NCI-H187 treated with DMSO at 0.1 percent for 48 hours (cell line): ENCODE data around the gene GDA.
"Not testable (repeated sequence)": the region's sequence is repeated elsewhere in the genome, so short reads cannot be mapped to it uniquely, and the experiment has no call there.

Experiments used
- DNase-seq: peaks from one replicate; lab custom pipeline; 2025; lab: John Stamatoyannopoulos, UW

The GDA gene

GRCh38 chr9:72207278-72207677 lies 58.0 kb downstream of the GDA start:
- DNase-seq, result no peak

DNA sequence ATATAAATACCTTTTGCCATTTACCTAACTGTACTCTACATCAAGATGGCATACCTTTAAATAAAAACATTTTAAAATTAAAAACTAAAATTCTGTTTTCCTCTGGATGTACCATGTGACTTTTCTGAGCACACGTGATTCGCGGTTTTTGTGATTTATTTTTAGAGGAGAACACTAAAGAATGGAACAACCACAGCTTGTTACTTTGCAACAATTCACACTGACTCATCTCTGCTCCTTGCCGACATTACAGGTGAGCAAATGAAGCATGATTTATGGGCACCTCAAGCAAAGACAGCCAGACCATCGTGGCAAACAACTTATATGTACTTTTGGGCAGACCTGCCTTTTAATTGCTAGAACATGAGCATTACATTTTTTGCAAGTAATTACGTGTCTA lies 61.3 kb downstream of the GDA start:
- no peak for DNase-seq

DNA sequence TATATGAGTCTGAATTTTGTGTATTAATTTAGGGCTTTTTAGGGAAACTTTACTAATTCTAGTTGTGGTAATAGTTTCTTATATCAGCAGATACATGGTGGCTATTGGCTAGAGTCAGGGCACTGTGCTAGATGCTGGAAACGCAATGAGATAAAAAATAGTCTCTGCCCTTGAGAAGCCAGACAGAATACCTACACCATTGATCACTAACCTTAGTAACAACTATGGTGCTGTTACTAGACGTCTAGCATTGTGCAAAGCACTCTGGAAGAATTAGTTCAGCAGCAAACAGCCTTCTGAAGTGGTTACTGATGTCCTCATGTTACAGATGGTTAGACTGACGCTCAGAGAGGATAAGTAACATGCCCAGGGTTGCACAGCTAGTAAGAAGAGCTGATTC lies 61.8 kb downstream of the GDA start:
- DNase-seq, result no peak

DNA sequence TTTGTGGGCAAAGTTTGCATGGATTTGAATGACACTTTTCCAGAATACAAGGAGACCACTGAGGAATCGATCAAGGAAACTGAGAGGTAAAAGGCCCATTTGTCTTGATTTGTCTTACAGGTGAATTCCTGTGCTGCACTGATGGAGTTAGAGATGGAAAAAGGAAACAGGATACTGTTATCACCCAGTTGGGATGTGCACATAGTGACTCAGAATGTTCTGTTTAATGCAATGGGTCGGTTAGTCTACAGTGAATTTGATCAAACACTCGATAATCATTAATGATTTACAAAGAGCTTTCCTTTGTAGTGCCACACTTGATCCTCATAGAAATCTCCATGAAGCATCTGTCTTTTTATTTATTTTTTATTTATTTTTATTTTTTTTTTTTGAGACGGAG lies 64.7 kb downstream of the GDA start:
- no peak for DNase-seq

DNA sequence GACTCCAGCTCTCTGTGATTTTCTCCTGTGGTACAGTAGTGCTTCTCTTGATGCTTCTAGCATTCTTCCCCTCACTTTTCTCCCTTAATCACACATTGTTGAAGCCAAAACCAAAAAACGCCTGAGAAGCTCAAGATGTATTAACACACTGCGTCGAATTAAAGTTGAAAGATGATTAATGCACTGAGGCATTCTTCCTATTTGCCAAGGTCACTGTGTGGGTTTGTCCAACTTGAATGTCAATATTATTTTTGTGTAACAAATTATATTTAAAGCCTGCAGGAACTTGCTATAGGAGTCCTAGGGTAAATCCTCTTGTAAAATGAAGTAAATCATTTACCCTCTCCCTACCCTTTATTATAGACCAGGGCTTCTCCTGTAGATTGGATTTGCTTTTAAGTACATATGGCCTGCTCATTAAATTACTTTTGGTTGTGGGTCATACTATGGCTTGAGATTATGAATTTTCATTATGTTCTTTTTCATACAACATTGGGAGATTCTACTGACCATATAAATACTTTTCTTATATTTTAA lies 68.1 kb downstream of the GDA start:
- DNase-seq, result no peak

DNA sequence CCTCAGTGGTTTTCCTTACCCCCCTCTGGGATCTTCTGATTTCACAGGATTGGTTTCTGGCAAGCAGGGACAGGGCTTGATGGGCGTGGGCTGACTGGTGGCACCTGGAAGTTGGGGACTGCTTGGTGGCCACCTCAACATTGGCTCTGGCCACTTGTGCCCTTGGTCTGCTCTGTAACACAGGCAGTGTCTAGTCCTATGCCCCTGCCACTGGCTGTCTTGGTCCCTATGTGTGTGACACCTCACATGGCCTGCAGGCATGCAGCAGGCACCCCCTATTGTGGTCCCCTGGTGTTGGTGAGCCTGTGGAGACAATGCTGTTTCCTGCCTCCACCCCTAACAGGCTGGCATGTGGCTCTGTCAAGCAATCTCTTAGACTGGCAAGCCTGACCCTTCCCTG lies 71.3 kb downstream of the GDA start:
- no peak for DNase-seq

GRCh38 chr9:72226146-72226812 lies 77.0 kb downstream of the GDA start:
- DNase-seq, result no peak

GRCh38 chr9:72228282-72228681 lies 79.0 kb downstream of the GDA start:
- no peak for DNase-seq

DNA sequence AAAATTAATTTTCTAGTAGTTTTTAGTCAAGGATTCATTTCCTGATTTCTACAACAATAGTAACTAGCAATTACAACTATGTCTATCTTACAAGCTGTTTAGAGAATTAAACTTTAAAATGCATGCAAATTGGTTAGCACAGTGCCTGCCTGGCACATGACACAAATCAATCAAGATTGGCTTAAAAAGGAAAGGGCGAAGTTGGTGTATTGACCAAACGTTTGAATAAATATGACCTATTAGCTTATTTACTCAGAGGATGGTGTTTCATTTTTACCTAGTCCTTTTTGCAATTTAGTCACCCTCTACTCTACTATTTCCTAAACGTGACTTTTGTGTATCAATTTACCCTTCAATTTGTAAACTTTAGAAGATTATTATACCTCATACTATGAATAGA lies 83.5 kb downstream of the GDA start:
- DNase-seq, result no peak

DNA sequence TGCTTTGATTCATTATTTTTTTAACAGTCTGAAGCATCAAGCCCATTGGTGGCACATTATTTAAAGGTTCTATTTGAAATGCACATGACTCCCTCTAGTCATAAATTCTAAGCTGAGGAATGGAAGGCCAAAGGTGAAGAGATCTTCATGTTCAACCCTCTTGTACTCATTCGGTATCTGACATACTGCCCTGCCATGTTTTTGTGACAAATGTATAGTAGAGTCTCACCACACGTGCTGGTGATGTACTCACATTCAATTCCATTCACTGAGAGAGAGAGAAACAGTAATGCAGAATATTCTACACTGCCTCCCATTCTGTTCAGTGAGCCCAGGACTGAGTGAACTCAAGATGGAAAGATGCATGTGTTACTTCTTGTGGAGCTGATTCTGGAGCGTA lies 98.3 kb downstream of the GDA start:
- DNase-seq, result no peak

DNA sequence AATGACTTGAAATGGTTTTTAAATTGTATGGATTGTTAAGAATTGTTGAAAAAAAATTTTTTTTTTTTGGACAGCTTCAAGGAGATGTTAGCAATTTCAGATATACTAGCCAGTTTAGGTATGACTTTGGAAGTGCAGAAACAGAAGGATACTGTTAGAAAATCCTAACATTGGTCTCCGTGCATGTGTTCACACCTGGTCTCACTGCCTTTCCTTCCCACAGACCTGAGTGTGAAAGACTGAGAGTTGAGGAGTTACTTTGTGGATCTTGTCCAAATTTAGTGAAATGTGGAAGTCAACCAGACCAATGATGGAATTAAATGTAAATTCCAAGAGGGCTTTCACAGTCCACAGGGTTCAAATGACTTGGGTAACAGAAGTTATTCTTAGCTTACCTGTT lies 102.3 kb downstream of the GDA start:
- DNase-seq, result no peak

DNA sequence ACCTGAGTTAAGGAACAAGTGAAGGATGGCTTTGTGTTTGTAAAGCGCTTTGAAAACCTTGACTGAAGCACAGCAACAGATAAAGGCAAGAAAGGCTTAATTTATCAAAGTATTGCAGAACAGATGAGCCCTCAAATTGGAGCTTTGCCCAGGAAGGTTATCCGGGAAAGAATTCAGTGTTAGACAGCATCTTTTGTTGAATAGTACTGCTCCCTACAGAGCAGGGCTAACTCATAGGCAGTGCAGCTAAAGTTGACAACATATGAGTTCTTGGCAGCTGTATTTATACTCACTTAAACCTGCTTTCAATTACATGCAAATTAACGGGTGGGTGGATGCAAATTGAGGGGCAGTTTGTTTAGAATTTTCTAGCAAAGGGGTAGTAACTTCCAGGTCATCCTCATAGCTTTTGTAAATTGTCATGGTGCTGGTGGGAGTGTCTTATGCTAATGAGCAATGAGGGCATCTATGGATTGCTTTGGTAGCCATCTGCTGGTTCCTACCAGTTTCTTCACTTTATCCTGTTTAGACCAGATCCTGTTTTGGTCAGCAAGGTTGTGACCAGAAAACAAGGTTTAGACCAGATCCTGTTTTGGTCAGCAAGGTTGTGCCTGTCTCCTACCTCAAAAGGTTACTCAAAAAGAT lies 105.8 kb downstream of the GDA start:
- DNase-seq, result no peak

DNA sequence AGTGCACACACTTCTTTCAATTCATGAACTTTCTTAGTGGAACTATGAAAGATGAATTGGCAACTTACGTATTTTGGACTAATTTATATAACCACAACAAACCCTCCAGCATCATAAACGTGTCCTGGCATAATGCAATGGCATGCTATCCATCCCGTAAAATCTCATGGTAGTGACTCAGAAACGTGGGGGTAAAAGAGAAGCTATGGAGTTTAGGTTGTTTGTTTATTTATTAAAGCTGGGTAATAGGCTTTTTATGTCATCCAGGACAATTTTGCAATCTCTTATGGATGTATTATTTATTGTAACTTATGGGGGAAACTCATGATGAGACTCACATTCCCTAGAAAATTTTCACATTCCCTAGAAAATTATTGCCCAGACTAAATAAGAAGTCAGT lies 106.3 kb downstream of the GDA start:
- no peak for DNase-seq

DNA sequence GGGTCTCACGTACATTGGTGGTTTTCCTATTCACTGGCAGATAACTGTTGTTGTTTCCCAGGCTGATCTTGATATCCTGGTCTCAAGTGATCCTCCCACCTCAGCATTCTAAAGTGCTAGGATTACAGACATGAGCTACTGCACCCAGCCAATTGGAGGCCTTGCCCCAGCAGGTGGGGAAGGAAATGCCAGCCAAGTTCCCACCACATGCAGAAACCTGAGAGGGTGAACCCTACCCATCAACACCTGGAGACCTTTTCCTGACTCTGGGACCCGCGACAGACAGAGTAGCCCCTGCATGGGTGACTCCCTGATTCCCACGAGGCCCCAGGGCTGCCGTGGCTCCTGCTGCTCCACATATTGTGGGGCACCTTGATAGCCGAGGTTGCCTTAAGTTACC lies 107.7 kb downstream of the GDA start:
- DNase-seq, result no peak

GRCh38 chr9:72257814-72258213 lies 108.6 kb downstream of the GDA start:
- no peak for DNase-seq

GRCh38 chr9:72262063-72262462 lies 112.8 kb downstream of the GDA start:
- DNase-seq, result no peak

DNA sequence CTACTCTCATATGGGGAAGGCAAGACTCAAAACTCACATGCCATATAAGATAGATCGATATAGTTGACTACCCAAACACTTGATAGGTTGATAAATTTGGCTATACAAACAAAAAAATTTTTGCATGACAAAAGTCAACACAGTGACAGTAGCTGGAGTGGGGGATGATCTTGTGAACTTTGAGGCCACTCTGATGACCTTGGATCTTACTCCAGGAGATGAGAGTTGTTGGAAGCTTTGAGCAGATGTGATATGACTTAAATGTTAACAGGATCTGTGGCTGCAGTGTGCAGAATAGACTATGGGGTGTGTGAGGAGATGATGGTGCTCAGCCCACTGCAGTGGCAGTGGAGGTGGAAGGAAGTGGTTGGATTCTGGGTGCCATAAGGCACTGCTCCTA lies 114.3 kb downstream of the GDA start:
- DNase-seq, result no peak

DNA sequence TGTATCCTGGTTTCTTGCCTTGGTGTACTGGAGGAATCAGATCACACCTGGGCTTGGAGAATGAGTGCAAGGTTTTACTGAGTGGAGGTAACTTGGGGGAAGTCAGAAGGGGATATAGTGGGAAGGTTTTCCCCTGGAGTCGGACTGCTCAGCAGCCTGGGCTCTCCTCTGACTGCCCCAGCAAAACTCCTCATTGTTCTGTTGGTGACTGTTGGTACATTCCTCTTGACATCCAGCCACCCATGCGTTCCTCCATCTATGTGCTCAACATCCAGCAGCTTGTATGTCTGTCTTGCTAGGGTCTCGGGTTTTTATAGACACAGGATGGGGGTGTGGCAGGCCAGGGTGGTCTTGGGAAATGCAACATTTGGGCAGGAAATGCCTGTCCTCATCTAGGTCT lies 119.7 kb downstream of the GDA start:
- DNase-seq, result no peak

GRCh38 chr9:72270359-72270758 lies 121.1 kb downstream of the GDA start:
- DNase-seq, result not testable (repeated sequence)

DNA sequence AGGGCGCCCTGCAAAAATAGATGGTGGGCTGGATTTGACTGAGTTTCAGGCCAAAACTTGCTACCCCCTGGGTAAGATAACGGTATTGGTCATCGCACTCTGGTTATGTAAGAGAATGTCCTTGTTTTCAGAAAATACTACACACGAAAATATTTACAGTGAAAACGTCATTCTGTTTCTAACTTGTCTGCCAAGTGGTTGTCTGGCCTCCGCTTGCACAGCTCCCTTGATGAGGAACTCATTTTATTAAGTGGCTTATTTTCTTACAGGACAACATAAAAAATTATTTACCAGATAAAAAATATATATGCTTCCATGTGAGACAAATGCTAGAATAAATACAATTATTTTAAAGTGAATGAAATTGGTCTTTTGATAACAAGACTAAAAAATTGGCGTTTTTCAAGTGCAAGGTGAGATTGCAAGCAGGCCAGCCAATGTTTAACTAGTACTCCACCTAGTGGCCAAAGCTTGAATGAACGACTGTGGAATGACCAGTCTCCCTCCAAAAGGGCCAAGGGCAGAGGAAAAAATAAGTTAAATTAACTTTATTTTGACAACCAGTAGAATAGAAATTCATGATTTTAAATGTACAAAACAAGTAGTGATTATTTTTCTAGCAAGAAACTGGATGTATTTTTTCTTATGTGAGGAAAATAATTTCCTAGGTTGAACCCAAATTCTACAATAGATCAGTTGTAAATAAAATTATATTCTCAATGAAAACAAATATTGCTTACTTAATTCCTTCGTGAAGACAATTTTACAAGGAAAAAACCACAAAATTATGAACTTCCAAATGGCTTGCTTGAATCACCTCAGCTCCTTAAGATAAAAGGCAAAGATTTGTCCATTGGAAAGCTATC lies 122.6 kb downstream of the GDA start:
- DNase-seq, result no peak

DNA sequence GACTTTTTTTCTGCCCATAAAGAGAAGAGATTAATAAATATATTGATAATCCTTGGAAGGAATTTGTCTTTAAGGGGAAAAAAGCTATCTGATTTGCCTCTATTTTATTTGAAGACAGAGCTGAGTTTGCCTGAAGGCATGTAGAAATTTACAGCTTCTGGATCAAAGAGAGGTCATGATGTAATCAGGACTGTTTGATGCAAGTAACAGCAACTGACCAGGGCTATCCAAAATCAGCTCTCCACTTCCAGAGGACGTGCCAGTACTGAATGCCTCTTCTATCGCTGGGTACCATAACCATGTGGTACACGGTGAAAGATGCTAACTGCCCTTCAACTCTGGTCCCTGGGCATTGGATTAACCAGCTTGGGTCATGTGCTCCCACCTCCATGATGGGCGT lies 125.2 kb downstream of the GDA start:
- no peak for DNase-seq

GRCh38 chr9:72274916-72275315 lies 125.7 kb downstream of the GDA start:
- no peak for DNase-seq

GRCh38 chr9:72276429-72276828 lies 127.2 kb downstream of the GDA start:
- no peak for DNase-seq
